Ishikawa (cell line): ENCODE measurements around the gene MAMLD1.

ENCODE experiments used
- CEBPB ChIP-seq: IDR thresholded peaks from 2 replicates; pipeline ENCODE4 v1.6.1; 2012
- CREB1 ChIP-seq: IDR thresholded peaks from 2 replicates; pipeline ENCODE4 v1.6.1; 2012; ENCODE audit warnings: low read depth
- EGR1 ChIP-seq: IDR thresholded peaks from 2 replicates; pipeline ENCODE4 v1.6.1; 2012
- EP300 ChIP-seq: IDR thresholded peaks from 2 replicates; pipeline ENCODE4 v1.6.1; 2012; ENCODE audit warnings: borderline replicate concordance
- FOXM1 ChIP-seq: IDR thresholded peaks from 2 replicates; pipeline ENCODE4 v1.6.1; 2012; ENCODE audit warnings: low read depth, borderline replicate concordance
- MAX ChIP-seq: IDR thresholded peaks from 2 replicates; pipeline ENCODE4 v1.6.1; 2012
- NFIC ChIP-seq: IDR thresholded peaks from 2 replicates; pipeline ENCODE4 v1.6.1; 2012
- RAD21 ChIP-seq: IDR thresholded peaks from 2 replicates; pipeline ENCODE4 v1.6.1; 2012; ENCODE audit warnings: low read depth
- REST ChIP-seq: IDR thresholded peaks from 2 replicates; pipeline ENCODE4 v1.6.1; 2012; ENCODE audit warnings: low read depth, mild to moderate bottlenecking
- TAF1 ChIP-seq: IDR thresholded peaks from 2 replicates; pipeline ENCODE4 v1.6.1; 2012; ENCODE audit warnings: low read depth, mild to moderate bottlenecking
- TCF12 ChIP-seq: IDR thresholded peaks from 2 replicates; pipeline ENCODE4 v1.6.1; 2012; ENCODE audit warnings: low read depth
- TEAD4 ChIP-seq: IDR thresholded peaks from 2 replicates; pipeline ENCODE4 v1.6.1; 2012
- USF1 ChIP-seq: IDR thresholded peaks from 2 replicates; pipeline ENCODE4 v1.6.1; 2012
- YY1 ChIP-seq: IDR thresholded peaks from 2 replicates; pipeline ENCODE4 v1.6.1; 2012; ENCODE audit warnings: low read depth
- ZBTB7A ChIP-seq: IDR thresholded peaks from 2 replicates; pipeline ENCODE4 v1.6.1; 2012; ENCODE audit warnings: low read depth

The MAMLD1 gene

GRCh38 chrX:150375243-150375770, 12.2 kb downstream of the MAMLD1 start:
- no peak for TF ChIP-seq NFIC
- no peak for TF ChIP-seq YY1
- TF ChIP-seq EP300, result no peak
- TF ChIP-seq EGR1, result no peak
- TF ChIP-seq REST, result no peak
- TF ChIP-seq ZBTB7A, result no peak
- no peak for TF ChIP-seq USF1
- TF ChIP-seq MAX, result no peak
- TF ChIP-seq CEBPB, result no peak
- no peak for TF ChIP-seq TEAD4

- TF ChIP-seq TCF12 (no peak), REST (no peak), EP300 (no peak), NFIC (no peak), EGR1 (no peak), RAD21 (no peak), TAF1 (no peak), MAX (no peak), USF1 (no peak), CEBPB (no peak), ZBTB7A (no peak), CREB1 (no peak), YY1 (no peak)
Observed at GRCh38 chrX:150377005-150377404, 13.9 kb downstream of the MAMLD1 start.

GRCh38 chrX:150405006-150405405, 41.9 kb downstream of the MAMLD1 start:
- no peak for TF ChIP-seq EGR1
- TF ChIP-seq USF1, result no peak
- TF ChIP-seq NFIC, result no peak
- no peak for TF ChIP-seq ZBTB7A
- no peak for TF ChIP-seq RAD21
- no peak for TF ChIP-seq CEBPB
- TF ChIP-seq FOXM1, result no peak
- TF ChIP-seq YY1, result no peak
- TF ChIP-seq MAX, result no peak
- TF ChIP-seq CREB1, result no peak
- no peak for TF ChIP-seq TAF1
- TF ChIP-seq EP300, result no peak
- no peak for TF ChIP-seq TEAD4
- no peak for TF ChIP-seq TCF12

GRCh38 chrX:150405576-150405975, 42.5 kb downstream of the MAMLD1 start:
- no peak for TF ChIP-seq FOXM1
- TF ChIP-seq ZBTB7A, result no peak
- no peak for TF ChIP-seq CEBPB
- no peak for TF ChIP-seq CREB1
- TF ChIP-seq MAX, result no peak
- no peak for TF ChIP-seq EP300
- 0 out of 2 replicates have a peak, but pooled peaks have one; percentile 13 for TF ChIP-seq RAD21
- no peak for TF ChIP-seq TCF12
- TF ChIP-seq NFIC, result no peak

GRCh38 chrX:150406596-150406995, 43.5 kb downstream of the MAMLD1 start:
- no peak for TF ChIP-seq CREB1
- no peak for TF ChIP-seq MAX
- no peak for TF ChIP-seq NFIC
